ENCODE measurements around the gene MPZL3. TPM values are rescaled to one million over a fixed set of nuclear protein-coding genes. Genes with fewer than 3 reads are reported as not detected.

Gene MPZL3
- total RNA-seq, 1 donor from 2014 or later, result 63.5 TPM

GRCh38 chr11:118238421-118238820 is 13.7 kb downstream of the MPZL3 start:
- DNase-seq (ENCODE audit: low spot score), result no peak
- Mint-ChIP-seq H3K9me3 (no peaks in the 10 kb centered on the region), H3K27me3 (ENCODE audit: insufficient read depth) (no peaks in the 10 kb centered on the region), H3K36me3 (ENCODE audit: low read depth) (peaks cover 61% of the 10 kb centered on the region), H3K27ac (peak overlapping the region; percentile 76), H3K4me1 (ENCODE audit: low read depth) (peaks cover 74% of the 10 kb centered on the region), H3K4me3 (peak overlapping the region; percentile 83)
- intact Hi-C loops (cut with micrococcal nuclease), result no loop called here

GRCh38 chr11:118236170-118236569 is 16.0 kb downstream of the MPZL3 start:
- Mint-ChIP-seq H3K27me3 (ENCODE audit: insufficient read depth) (no peaks in the 10 kb centered on the region), H3K4me3 (no peak overlapping the region), H3K4me1 (ENCODE audit: low read depth) (peaks cover 52% of the 10 kb centered on the region), H3K27ac (peak overlapping the region; percentile 15), H3K36me3 (ENCODE audit: low read depth) (peaks cover 63% of the 10 kb centered on the region), H3K9me3 (no peaks in the 10 kb centered on the region)
- intact Hi-C loops (cut with micrococcal nuclease), result no loop called here
- DNase-seq (ENCODE audit: low spot score), result no peak

- intact Hi-C loops (cut with micrococcal nuclease), result no loop called here
- no peaks in the 10 kb centered on the region for H3K27me3 Mint-ChIP-seq (ENCODE audit: insufficient read depth)
- peaks cover 38% of the 10 kb centered on the region for H3K4me1 Mint-ChIP-seq (ENCODE audit: low read depth)
- no peaks in the 10 kb centered on the region for H3K9me3 Mint-ChIP-seq
- no peak overlapping the region for H3K27ac Mint-ChIP-seq
- H3K4me3 Mint-ChIP-seq, result no peak overlapping the region
- no peak for DNase-seq (ENCODE audit: low spot score)
- peaks cover 60% of the 10 kb centered on the region for H3K36me3 Mint-ChIP-seq (ENCODE audit: low read depth)
Observed at GRCh38 chr11:118234833-118235232, 17.3 kb downstream of the MPZL3 start.

GRCh38 chr11:118233850-118234249 is 18.3 kb downstream of the MPZL3 start:
- Mint-ChIP-seq H3K4me3 (no peak overlapping the region), H3K27ac (peak overlapping the region; percentile 78), H3K36me3 (ENCODE audit: low read depth) (peaks cover 64% of the 10 kb centered on the region), H3K27me3 (ENCODE audit: insufficient read depth) (no peaks in the 10 kb centered on the region), H3K4me1 (ENCODE audit: low read depth) (peaks cover 29% of the 10 kb centered on the region), H3K9me3 (no peaks in the 10 kb centered on the region)
- intact Hi-C loops (cut with micrococcal nuclease), result no loop called here
- DNase-seq (ENCODE audit: low spot score), result no peak

GRCh38 chr11:118233377-118233776 is 18.8 kb downstream of the MPZL3 start:
- no peak for DNase-seq (ENCODE audit: low spot score)
- intact Hi-C loops (cut with micrococcal nuclease), result no loop called here
- H3K9me3 Mint-ChIP-seq, result no peaks in the 10 kb centered on the region
- H3K4me1 Mint-ChIP-seq (ENCODE audit: low read depth), result peaks cover 25% of the 10 kb centered on the region
- H3K4me3 Mint-ChIP-seq, result peak overlapping the region; percentile 0
- peaks cover 62% of the 10 kb centered on the region for H3K36me3 Mint-ChIP-seq (ENCODE audit: low read depth)
- peak overlapping the region; percentile 78 for H3K27ac Mint-ChIP-seq
- no peaks in the 10 kb centered on the region for H3K27me3 Mint-ChIP-seq (ENCODE audit: insufficient read depth)

- no peak for DNase-seq (ENCODE audit: low spot score)
- Mint-ChIP-seq H3K4me1 (ENCODE audit: low read depth) (peaks cover 18% of the 10 kb centered on the region), H3K27ac (peak overlapping the region; percentile 78), H3K4me3 (peak overlapping the region; percentile 0), H3K9me3 (no peaks in the 10 kb centered on the region), H3K36me3 (ENCODE audit: low read depth) (peaks cover 64% of the 10 kb centered on the region), H3K27me3 (ENCODE audit: insufficient read depth) (no peaks in the 10 kb centered on the region)
- intact Hi-C loops (cut with micrococcal nuclease), result loop anchor here (1.0 kb wide), 3 partner anchors 8 to 15 kb away; no protein-coding TSS in a partner anchor
Observed at GRCh38 chr11:118232659-118233058, 19.5 kb downstream of the MPZL3 start.

GRCh38 chr11:118231461-118231860 is 20.7 kb downstream of the MPZL3 start:
- H3K4me3 Mint-ChIP-seq, result no peak overlapping the region
- peaks cover 14% of the 10 kb centered on the region for H3K4me1 Mint-ChIP-seq (ENCODE audit: low read depth)

GRCh38 chr11:118230088-118230487 is 22.1 kb downstream of the MPZL3 start:
- Mint-ChIP-seq H3K27me3 (ENCODE audit: insufficient read depth) (no peaks in the 10 kb centered on the region), H3K4me3 (no peak overlapping the region), H3K4me1 (ENCODE audit: low read depth) (peaks cover 9% of the 10 kb centered on the region), H3K9me3 (peaks cover 10% of the 10 kb centered on the region), H3K36me3 (ENCODE audit: low read depth) (peaks cover 64% of the 10 kb centered on the region), H3K27ac (no peak overlapping the region)
- intact Hi-C loops (cut with micrococcal nuclease), result no loop called here
- DNase-seq (ENCODE audit: low spot score), result no peak

More at GRCh38 chr11:118231461-118231860, 20.7 kb downstream of the MPZL3 start:
- DNase-seq (ENCODE audit: low spot score), result no peak
- H3K27ac Mint-ChIP-seq, result no peak overlapping the region
- H3K27me3 Mint-ChIP-seq (ENCODE audit: insufficient read depth), result no peaks in the 10 kb centered on the region
- intact Hi-C loops (cut with micrococcal nuclease), result no loop called here
- peaks cover 66% of the 10 kb centered on the region for H3K36me3 Mint-ChIP-seq (ENCODE audit: low read depth)
- peaks cover 2% of the 10 kb centered on the region for H3K9me3 Mint-ChIP-seq

GRCh38 chr11:118229274-118229847 is 22.8 kb downstream of the MPZL3 start:
- DNase-seq (ENCODE audit: low spot score), result no peak
- H3K27ac Mint-ChIP-seq, result peak overlapping the region; percentile 83
- peaks cover 63% of the 10 kb centered on the region for H3K36me3 Mint-ChIP-seq (ENCODE audit: low read depth)
- intact Hi-C loops (cut with micrococcal nuclease), result no loop called here
- H3K27me3 Mint-ChIP-seq (ENCODE audit: insufficient read depth), result no peaks in the 10 kb centered on the region
- H3K4me1 Mint-ChIP-seq (ENCODE audit: low read depth), result peaks cover 13% of the 10 kb centered on the region
- H3K9me3 Mint-ChIP-seq, result peaks cover 10% of the 10 kb centered on the region
- H3K4me3 Mint-ChIP-seq, result peak overlapping the region; percentile 51

- no peaks in the 10 kb centered on the region for H3K27me3 Mint-ChIP-seq (ENCODE audit: insufficient read depth)
- intact Hi-C loops (cut with micrococcal nuclease), result no loop called here
- peak overlapping the region; percentile 83 for H3K27ac Mint-ChIP-seq
- H3K36me3 Mint-ChIP-seq (ENCODE audit: low read depth), result peaks cover 60% of the 10 kb centered on the region
- no peak for DNase-seq (ENCODE audit: low spot score)
- H3K4me1 Mint-ChIP-seq (ENCODE audit: low read depth), result peaks cover 25% of the 10 kb centered on the region
- peak overlapping the region; percentile 40 for H3K4me3 Mint-ChIP-seq
- peaks cover 10% of the 10 kb centered on the region for H3K9me3 Mint-ChIP-seq
Observed at GRCh38 chr11:118227865-118228785, 24.0 kb downstream of the MPZL3 start.

GRCh38 chr11:118226781-118227180 is 25.4 kb downstream of the MPZL3 start:
- intact Hi-C loops (cut with micrococcal nuclease), result no loop called here
- peaks cover 37% of the 10 kb centered on the region for H3K4me1 Mint-ChIP-seq (ENCODE audit: low read depth)
- H3K27ac Mint-ChIP-seq, result peak overlapping the region; percentile 83

GRCh38 chr11:118226296-118226695 is 25.9 kb downstream of the MPZL3 start:
- H3K4me1 Mint-ChIP-seq (ENCODE audit: low read depth), result peaks cover 42% of the 10 kb centered on the region
- peak overlapping the region; percentile 64 for H3K4me3 Mint-ChIP-seq
- intact Hi-C loops (cut with micrococcal nuclease), result no loop called here
- peak overlapping the region; percentile 83 for H3K27ac Mint-ChIP-seq
- no peak for DNase-seq (ENCODE audit: low spot score)
- peaks cover 59% of the 10 kb centered on the region for H3K36me3 Mint-ChIP-seq (ENCODE audit: low read depth)
- H3K9me3 Mint-ChIP-seq, result peaks cover 10% of the 10 kb centered on the region
- H3K27me3 Mint-ChIP-seq (ENCODE audit: insufficient read depth), result no peaks in the 10 kb centered on the region

More at GRCh38 chr11:118226781-118227180, 25.4 kb downstream of the MPZL3 start:
- H3K36me3 Mint-ChIP-seq (ENCODE audit: low read depth), result peaks cover 59% of the 10 kb centered on the region
- DNase-seq (ENCODE audit: low spot score), result no peak
- peaks cover 10% of the 10 kb centered on the region for H3K9me3 Mint-ChIP-seq
- peak overlapping the region; percentile 64 for H3K4me3 Mint-ChIP-seq
- no peaks in the 10 kb centered on the region for H3K27me3 Mint-ChIP-seq (ENCODE audit: insufficient read depth)
